AG09309 (cell line): ENCODE results near the gene AP3B1.

ENCODE experiments used
- DNase-seq: peaks from one replicate; pipeline ENCODE4 v3.0.0-alpha.2; 2010; ENCODE audit warnings: low read depth
- H3K4me3 ChIP-seq: 2 replicates; pipeline ENCODE4 v1.5.1; 2011; ENCODE audit warnings: mild to moderate bottlenecking, low read depth, low read length, moderate library complexity; ENCODE audit not compliant: control insufficient read depth
- CTCF ChIP-seq: IDR thresholded peaks from 2 replicates; pipeline ENCODE4 v1.5.1; 2011; ENCODE audit warnings: mild to moderate bottlenecking, low read depth, low read length, inconsistent platforms; ENCODE audit not compliant: insufficient read depth, control insufficient read depth; ENCODE audit errors: missing control alignments

The AP3B1 gene

GRCh38 chr5:78005021-78005785 lies 289.3 kb downstream of the AP3B1 start:
- H3K4me3 ChIP-seq = no peak overlapping the region
- peak; percentile 33 for DNase-seq
- TF ChIP-seq CTCF = no peak

GRCh38 chr5:78004559-78004958 lies 289.9 kb downstream of the AP3B1 start:
- DNase-seq = no peak
- no peak overlapping the region for H3K4me3 ChIP-seq
- no peak for TF ChIP-seq CTCF

- H3K4me3 ChIP-seq = no peak overlapping the region
- TF ChIP-seq CTCF = no peak
- no peak for DNase-seq
Measured at GRCh38 chr5:78003919-78004318, 290.6 kb downstream of the AP3B1 start.

DNA sequence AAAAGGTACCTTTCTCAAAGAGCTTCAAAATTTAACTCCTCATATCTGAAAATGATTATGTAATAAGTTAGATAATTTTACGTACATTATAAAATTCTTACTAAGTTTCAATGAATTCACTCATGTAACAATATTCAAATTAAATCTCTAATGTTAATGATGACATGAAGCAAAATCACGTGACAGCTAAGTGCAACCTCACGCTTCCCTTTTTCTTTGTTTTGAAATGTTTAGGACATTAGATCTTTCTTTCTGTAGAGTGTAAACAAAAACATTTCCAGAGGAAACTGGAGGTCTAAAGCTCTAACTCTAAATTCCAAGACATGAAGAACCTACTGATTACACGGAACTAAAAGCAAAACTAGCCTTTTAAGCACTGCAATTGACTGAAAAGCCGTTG lies 291.0 kb downstream of the AP3B1 start:
- H3K4me3 ChIP-seq = no peak overlapping the region
- TF ChIP-seq CTCF = no peak
- DNase-seq = no peak

DNA sequence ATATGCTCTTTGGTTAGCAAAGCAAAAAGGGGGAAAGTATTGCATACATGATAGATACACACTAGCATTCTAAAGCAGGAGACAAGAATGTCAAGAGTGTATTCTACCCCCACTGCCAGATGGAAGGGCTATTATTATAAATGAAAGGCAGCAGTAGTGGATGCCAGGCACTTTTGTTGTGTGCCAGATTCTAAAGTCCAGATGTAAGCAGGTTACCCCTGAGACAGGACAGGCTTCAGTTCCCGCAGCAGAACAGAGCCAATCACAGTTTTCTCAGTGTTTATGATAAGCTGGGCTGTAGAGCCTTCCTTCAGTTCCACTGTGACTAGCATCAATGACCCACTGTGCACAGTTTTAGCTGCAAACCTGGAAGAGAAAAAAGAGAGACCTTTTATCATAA lies 291.8 kb downstream of the AP3B1 start:
- DNase-seq = no peak
- no peak overlapping the region for H3K4me3 ChIP-seq
- no peak for TF ChIP-seq CTCF

- DNase-seq = no peak
- TF ChIP-seq CTCF = no peak
- H3K4me3 ChIP-seq = no peak overlapping the region
Measured at GRCh38 chr5:78001197-78001596, 293.3 kb downstream of the AP3B1 start.
